ENCODE results near the gene NAB2.
A peak's percentile ranks its signal among the peaks of the same experiment; 100 is the strongest.
"Not testable (repeated sequence)": the region's sequence is repeated elsewhere in the genome, so short reads cannot be mapped to it uniquely, and the experiment has no call there.

Gene NAB2

GRCh38 chr12:57072661-57073060, 16.3 kb upstream of the NAB2 start:
- FAIRE-seq = no peak

- FAIRE-seq = not testable (repeated sequence)
These were observed 15.1 kb upstream of the NAB2 start for GRCh38 chr12:57073566-57074450.

DNA sequence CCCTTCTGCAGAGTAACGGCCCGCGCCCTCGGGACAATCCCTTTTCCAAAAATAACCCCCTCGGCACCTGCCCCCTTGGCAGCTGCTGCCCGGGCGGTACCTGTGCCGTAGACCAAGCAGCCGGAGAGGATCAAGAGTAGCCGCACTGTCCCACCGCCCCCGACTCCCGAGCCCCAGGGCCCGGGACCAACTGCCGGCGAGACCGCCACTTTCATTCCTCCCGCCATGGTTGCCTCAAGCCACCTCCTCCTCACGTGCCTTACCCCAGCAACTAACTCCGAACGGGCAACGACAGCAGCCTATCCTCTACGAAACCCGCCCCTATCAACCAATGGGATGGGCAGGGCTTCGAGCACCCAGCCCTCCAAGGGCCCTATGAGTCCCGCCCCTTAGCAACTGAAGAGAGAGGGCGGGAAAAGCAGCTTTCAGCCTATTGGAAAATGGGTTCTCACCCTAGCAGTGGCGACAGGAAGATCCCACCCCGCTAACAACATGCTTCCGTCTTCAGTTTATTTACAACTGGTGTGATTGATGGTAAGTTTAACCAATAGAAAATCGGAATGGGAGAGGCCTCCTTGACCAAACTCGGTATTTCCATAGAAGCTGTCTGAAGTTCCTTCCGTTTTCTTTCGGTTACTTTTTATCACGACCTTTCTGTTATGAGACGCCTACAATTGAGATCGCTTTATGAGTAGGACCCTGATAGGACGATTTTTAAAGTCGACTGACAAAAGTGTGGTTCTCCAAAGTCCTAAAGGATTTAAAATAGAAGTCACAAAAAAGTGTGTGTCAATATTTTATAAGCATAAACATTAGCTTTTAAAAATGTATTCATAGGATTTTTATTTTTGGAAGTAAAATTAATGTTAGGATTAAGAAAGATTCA, 10.2 kb upstream of the NAB2 start, which contains the start of gene NEMP1:
Gene NEMP1 (minus strand): TSS at position 273 of the 886 bp plus-strand sequence. CDS start 46 bp downstream, at position 227.
- FAIRE-seq = peak; percentile 100

DNA sequence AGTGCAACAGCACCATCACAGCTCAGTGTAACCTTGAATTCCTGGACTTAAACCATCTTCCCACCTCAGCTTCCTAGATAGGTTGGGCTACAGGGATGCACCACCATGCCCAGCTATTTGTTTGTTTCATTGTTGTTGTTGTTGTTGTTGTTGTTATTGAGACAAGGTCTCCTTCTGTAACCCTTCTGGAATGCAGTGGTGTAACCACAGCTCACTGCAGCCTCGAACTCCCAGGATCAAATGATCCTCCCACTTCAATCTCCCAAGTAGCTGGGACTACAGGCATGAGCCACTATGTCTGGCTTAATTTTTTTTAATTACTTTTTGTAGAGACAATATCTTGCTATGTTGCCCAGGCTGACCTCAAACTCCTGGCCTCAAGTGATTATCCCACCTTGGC, 9.1 kb upstream of the NAB2 start:
- FAIRE-seq = no peak

- FAIRE-seq = no peak
These were observed 8.1 kb upstream of the NAB2 start for GRCh38 chr12:57080855-57081254.

DNA sequence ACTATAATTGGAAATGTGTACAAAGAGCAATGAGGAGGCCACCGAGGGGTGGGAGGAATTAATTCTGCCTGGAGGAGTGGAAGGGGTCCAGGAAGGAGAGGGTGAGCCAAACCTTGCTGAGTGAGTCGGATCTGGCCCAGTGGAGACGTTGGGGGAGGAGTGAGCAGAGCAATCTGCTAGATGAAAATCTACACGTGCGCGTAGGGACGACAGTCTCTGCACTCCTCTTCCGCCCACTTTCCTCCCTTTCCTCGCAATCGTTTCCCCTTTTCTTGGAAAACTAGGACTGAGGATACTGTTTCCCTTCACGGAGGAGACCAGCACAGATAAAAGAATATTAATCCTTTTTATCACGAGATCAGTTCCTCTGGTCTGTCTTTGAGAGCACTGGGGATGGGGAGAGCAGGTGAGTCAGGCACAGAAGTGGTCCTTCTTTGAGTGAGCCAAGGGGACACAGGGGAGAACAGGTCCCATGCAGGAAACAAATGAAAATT, 2.9 kb upstream of the NAB2 start:
- FAIRE-seq = no peak

- peak; percentile 47 for FAIRE-seq
These were observed 2.4 kb upstream of the NAB2 start for GRCh38 chr12:57086493-57087009.

- FAIRE-seq = no peak
These were observed 1.8 kb upstream of the NAB2 start for GRCh38 chr12:57087010-57087690.

GRCh38 chr12:57087691-57088353, 1.1 kb upstream of the NAB2 start:
- FAIRE-seq = no peak

- no peak for FAIRE-seq
These were observed 644 bp downstream of the NAB2 start for GRCh38 chr12:57089271-57090245.

- no peak for FAIRE-seq
These were observed 1.6 kb downstream of the NAB2 start for GRCh38 chr12:57090490-57090889.

GRCh38 chr12:57090924-57091637, 2.2 kb downstream of the NAB2 start:
- no peak for FAIRE-seq

DNA sequence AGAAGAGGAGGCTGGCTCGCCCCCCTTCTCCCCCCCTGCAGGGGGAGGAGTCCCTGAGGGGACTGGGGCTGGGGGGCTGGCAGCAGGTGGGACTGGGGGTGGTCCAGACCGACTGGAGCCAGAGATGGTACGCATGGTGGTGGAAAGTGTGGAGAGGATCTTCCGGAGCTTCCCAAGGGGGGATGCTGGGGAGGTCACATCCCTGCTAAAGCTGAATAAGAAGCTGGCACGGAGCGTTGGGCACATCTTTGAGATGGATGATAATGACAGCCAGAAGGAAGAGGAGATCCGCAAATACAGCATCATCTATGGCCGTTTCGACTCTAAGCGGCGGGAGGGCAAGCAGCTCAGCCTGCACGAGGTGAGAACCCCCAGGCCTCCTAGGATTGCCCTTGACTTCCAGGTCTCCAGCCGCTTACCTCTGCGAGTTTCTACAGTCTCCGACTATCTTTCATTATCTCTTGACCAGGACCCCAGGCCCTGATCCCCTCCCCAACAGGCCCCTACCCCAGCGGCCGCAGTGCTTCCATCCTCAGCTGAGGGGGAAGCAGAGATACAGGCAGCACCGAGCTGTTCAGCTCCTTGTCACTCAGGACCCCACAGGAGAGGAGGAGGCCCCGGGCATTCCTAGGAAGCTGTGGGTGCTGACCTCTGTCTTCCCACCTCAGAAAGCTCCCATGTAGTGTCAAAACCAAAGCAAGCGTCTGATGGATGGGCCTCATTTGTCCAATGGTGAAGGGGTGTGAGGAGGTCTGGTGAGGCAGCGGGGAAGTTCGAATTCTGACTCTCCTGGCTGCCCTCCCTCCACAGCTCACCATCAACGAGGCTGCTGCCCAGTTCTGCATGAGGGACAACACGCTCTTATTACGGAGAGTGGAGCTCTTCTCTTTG, 3.0 kb downstream of the NAB2 start:
- no peak for FAIRE-seq

- FAIRE-seq = no peak
These were observed 3.6 kb downstream of the NAB2 start for GRCh38 chr12:57092529-57092862.

DNA sequence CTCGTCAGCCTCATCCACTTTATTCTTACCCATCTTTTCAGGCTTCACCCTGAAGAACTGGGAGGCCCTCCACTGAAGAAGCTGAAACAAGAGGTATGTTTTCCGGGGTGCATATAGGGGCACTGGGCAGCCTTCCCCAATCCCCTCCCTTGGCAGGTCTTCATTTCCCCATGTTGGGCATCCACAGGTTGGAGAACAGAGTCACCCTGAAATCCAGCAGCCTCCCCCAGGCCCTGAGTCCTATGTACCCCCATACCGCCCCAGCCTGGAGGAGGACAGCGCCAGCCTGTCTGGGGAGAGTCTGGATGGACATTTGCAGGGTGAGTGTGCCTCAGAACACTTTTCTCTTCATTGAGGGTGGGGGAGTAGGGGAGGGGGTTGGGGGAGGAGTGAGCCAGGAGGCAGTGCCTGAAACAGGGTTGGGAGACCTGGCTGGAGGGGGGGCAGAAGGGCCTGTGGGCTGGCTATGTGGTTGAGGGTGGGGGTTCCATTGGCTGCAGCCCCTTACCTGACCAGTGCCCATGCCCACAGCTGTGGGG, 4.0 kb downstream of the NAB2 start:
- FAIRE-seq = no peak

DNA sequence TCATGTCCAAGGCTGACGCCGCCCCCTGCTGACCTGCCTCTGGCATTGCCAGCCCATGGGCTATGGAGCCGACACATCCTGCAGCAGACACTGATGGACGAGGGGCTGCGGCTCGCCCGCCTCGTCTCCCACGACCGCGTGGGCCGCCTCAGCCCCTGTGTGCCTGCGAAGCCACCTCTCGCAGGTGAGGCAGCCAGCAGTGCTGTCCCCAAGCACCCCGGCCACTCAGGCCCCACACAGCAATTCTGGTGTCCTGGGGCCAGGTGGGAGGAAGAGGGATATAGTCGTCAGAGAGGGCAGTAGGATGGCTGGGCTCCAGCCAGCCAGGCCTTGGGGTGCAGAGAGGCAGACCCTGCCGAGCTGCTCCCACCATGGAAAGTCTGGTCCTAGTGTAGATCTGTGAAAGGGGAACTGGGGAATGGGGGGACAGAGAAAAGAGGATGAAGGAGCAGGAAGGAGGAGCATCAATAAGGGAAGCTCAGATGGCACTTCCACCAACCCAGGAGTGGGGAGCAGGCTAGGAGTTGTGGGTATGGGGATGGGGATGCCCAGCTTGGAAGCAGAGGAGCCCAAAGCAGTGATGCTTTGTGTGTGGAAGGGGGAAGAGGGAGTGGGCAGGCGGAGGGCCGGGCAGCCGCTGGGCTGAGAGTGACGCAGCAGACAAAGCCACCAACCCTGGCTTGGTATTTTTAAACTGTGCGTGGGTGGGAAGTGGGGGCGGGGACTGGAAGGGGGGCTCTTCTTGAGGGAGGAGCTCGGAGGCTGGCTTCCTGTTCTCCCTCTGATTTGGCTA, 4.7 kb downstream of the NAB2 start:
- no peak for FAIRE-seq

GRCh38 chr12:57094208-57095160, 5.6 kb downstream of the NAB2 start:
- FAIRE-seq = no peak

Measured in A204.1 (cell line).